SHP77 treated with DMSO at 0.1 percent for 48 hours (cell line): ENCODE measurements around the gene SHC1.

Experiments used
- DNase-seq: peaks from one replicate; lab custom pipeline; 2025; lab: John Stamatoyannopoulos, UW

SHC1 gene

DNA sequence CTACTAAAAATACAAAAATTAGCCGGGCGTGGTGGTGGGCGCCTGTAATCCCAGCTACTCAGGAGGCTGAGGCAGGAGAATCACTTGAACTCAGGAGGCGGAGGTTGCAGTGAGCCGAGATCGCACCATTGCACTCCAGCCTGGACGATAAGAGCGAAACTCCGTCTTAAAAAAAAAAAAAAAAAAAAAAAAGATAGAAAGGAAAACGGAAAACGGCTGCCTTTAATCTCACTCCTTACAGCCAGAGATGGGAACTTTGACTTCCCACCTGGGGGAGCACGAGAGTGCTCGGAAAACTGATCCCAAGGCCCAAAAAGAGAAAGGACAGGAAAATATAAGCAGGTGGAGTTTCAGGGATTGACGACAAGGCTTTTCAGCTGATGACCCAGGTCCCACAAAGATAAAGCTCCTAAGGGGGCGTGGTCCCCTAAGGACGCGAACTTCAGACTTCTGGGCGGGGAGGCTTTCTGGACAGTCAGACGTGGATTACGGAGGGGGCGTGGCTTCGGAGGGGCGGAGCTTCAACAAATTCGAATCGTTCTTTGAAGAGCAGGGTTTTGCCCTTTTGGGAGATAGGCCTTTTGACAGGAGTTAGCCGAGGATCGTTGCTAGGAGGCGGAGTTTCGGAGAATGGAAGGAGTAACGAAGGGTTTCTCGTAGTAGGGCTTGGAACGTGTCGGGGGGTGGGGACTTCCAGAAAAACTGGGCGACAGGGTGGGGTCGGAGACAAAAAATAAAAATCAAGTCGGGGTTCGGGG, 3.0 kb upstream of the SHC1 start:
- peak; percentile 91 for DNase-seq

DNA sequence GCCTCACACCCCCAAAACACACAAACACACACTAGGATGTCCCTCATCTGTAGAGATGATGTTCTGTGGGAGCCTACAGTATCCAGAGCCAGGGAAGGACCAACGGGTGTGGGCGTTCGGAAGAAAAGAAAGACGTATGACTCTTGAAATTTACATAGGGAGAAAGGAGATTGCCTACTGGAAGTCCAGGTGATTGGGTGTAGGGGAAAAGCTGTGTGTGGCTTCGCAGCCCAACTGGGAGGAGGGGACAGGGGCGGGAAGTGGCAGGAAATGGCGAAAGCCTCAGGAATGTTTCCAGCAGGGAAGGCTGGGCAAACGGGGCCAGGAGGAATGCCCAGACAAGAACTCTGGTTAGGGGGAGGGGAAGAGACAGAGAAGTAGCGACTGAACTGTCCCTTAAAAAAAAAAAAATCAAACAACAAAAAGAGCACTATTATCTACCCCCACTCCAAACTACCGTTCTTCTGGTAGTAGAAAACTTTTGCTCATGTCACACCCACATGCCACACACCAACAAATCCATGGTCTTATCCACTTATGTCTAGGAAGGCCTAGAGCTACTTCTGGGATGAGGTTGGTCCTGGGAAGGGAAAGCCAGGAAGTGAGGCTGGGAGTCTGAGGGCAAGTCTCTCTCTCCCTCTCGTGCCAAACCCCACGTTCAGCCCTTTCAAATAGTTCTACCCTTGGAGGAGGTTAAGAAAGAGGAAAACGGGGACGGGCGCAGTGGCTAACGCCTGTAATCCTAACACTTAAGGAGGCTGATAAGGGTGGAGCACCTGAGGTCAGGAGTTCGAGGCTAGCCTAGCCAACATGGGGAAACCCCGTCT, 2.2 kb upstream of the SHC1 start:
- DNase-seq: peak; percentile 36

DNA sequence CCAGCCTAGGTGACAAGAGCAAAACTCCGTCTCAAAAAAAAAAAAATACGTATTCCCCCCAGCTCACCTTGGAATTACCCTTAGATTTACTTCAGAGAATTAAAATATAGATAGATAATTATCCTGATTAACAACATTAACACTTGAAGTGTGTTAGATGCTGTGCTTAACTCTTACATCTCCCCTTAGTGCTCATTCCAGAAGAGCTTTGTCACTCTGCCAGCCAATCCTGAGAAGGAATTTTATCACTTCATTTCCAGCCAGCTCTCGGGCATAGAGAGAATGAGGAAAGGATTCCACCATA, 1.6 kb upstream of the SHC1 start:
- DNase-seq: no peak

DNA sequence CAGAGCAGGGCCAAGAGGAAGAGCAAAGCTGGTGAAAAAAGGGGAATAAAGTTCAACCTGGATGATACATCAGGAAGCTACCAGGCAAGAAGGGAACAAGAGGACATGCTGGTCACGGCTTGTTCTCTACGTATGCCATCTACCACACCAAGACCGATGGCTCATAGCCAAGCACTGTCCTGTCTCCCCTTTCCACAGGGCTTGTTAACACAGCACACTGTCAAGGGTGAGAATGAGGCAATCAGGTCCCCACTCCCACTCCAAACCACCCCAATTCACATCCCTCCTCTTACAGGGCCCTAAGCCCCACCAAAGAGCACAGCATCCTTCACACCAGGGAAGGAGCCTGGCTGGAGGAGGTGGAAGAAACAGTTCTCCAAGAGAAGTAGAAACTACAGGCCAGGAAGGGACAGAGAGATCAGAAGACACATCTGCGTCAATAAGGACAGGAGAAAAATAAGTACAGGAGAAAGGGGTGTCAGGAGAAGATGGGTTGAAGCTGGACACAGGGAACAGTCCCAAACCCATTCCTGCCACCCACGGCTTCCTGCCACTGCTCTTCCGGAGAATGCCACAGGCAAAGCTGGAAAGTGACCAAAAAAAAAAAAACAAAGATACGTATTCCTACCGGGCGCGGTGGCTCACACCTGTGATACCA, 923 bp upstream of the SHC1 start:
- DNase-seq: peak; percentile 65

DNA sequence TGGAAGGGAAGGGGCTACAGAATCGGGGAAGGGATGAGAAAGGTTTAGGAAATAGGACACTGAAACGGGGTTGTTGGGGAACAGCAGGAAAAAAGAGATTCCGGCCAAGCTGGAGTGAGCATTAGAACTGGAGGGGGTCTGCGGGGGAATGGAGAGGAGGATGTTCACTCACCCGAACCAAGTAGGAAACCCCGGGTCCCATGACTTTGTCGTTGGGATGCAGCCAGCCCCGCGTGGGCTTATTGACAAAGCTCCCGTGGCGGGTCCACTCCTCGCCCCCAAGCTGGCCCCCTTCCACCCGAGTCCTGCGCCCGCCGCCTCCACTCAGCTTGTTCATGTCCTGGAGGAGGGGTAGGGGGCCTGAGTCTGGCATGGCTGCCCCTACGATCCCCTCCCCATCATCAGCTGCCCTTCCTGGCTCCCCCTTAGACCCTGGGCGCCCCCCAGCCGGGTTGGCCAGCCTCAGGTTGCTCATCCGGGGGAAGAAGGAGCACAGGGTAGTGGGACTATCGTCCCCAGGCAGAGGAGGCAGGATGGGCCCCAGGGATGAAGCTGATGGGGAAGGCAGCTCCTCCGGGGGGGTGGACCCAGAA, 591 bp downstream of the SHC1 start:
- no peak for DNase-seq

DNA sequence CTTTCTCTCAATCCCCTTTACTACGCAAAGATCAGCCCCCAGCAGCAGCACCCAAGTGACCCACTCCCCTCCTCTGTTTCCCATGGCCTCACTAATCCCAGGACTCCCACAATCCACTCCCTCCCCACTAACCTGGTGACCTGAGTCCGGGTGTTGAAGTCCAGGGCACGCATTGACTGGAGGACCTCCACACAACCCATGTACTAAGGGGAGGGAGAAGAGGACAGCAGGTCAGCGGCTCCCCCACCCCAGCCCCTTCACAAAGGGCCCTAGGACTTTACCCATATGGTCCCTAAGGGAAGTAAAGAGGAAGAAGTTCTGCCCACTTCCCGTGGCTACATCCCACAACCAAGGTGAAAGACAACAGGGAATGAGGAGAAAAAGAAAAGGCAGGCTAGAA, 1.3 kb downstream of the SHC1 start:
- DNase-seq: no peak

DNA sequence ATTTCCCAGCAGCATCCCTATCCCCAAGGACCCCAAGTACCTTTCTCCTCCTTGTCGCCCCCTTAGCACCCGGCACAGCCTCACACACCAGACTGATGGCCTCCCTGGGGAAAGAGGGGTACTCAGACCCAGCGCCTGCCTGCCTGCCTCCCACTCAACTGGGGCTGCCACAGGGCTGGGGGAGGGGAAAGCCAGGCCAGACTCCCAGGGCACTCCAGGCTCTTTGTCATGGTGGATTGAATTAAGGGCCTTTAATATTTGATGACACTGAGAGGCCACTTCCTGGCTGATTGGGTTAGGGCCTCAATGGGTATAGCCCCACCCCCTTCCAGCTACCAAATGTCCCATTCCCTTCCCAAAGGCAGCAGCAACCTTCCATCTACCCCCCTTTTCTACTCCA, 1.8 kb downstream of the SHC1 start:
- no peak for DNase-seq

DNA sequence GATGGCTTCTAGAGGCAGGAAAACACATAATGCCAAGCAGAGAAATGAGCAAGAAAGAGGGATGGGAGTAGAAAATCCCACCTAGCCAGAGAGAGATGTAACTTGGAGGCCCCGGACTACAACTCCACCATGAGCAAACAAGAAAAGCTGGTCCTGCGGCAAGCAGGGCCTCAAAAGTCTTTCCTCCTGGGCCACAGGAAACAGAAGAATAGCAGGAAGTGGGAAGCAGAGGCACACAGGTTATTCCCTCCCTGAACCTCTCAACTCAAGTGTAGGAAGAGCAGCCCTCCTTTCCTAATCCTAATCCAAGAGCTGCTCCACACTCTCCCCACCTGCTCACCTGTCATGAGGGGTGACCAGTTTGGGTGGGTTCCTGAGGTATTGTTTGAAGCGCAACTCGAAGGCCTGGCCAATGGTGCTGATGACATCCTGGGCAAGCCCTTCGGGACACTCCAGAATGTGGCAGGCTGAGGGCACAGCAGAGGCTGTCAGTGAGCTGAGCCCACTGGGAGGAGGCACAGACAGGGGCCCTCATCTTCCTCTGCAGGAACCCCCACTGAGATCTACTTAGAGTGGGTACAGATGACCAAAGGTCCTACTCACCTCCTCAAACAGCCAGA, 3.1 kb downstream of the SHC1 start:
- no peak for DNase-seq

DNA sequence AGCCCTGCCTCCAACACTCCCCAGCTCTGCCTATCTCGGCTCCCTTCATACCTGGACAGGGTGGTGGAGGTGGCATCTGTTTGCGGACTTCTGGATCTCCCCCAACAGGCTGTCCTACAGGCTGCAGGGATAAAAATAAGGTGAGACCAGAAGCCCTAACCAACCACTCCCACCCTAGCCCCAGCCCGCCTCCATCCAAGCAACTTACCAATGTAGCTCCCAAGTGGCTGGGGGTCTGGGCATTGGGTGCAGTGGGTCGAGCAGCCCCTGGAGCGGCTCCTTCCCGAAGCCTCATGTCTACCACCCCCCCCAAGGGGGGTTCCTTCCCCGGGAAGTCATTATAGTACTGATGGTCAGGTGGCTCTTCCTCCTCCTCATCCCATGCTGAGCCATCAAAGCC, 4.4 kb downstream of the SHC1 start:
- DNase-seq: no peak

DNA sequence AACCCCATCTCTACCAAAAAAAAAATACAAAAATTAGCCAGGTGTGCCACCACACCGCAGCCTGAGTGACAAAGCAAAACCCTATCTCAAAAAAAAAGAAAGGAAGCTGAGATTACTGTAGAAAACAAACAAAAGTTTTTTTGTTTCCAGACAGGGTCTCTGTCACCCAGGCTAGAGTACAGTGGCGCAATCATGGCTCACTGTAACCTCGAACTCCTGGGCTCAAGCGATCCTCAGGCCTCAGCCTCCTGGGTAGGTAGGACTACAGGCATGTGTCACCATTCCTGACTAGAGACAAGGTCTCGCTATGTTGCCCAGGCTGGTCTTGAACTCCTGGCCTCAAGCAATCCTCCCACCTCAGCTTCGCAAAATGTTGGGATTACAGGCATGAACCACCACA, 6.2 kb downstream of the SHC1 start:
- DNase-seq: no peak

DNA sequence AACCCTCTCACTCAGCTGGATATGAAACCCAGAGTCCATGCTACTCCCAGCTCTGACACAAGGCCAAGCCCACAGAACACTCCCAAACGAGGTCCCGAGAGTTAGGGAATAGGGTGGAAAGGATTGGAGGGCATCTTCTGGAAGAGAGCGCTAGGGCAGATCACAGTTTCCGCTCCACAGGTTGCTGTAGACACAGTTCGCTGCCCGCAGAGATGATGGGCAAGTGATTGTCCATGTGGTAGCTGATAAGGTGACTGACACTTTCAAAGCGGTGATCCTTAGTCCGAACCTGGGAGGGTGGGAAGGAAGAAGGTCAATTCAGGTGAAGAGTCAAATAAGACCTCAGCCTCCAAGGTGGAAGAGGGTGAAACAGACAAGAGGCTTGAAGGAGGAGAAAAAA, 6.9 kb downstream of the SHC1 start:
- no peak for DNase-seq

DNA sequence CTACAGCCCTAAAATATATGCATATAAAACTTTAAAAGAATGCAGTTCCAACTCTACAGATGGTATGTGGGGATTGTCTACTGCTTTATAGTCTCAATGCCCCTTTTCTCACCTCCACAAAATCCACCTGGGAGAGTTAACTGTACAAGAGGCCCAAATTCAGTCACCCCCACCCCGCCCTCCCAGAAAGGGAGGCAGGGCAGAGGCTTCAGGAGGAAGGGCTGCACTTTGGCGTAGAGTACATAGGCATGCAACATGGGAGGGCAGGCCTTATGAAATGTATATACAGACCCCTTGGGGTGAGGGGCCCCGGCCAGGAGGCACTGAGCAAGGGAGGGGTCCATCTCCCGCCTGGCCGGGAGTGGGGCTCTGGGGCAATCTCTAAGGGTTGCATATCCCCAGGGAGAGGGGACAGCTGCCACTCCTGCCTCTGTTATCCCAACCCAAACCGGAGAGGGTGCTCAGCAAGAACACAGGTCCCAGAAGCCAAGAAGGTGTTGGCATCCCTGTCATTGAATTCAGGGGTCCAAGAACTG, 7.7 kb downstream of the SHC1 start:
- no peak for DNase-seq

DNA sequence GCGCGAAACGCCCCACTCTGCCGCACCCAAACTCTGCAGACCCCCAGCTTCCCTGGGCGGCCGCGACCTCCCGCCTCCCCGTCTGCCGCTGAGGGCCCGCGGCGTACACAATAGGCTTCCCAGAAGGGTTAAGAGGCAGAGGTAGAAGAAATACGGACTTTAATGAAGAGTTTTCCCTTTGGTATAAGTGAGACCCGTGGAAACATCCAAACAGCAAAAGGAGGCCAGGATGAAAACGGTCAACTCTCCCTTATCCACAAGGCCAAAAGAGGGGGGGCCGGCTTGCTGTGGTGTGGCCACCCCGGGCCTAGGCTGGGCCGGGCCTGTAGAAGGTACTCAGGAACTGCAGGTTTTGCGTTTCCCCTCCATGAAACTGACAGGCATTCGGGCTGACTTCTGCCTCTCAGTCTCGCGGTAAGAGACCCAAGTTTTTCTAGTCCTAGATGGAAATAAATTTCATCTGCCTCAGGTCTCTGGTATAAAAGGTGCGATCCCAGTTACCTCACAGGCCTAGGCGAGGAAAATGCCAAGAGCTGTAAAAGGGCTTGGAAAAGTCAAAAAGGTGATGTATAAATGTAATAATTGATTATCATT, 8.3 kb downstream of the SHC1 start:
- peak; percentile 59 for DNase-seq

DNA sequence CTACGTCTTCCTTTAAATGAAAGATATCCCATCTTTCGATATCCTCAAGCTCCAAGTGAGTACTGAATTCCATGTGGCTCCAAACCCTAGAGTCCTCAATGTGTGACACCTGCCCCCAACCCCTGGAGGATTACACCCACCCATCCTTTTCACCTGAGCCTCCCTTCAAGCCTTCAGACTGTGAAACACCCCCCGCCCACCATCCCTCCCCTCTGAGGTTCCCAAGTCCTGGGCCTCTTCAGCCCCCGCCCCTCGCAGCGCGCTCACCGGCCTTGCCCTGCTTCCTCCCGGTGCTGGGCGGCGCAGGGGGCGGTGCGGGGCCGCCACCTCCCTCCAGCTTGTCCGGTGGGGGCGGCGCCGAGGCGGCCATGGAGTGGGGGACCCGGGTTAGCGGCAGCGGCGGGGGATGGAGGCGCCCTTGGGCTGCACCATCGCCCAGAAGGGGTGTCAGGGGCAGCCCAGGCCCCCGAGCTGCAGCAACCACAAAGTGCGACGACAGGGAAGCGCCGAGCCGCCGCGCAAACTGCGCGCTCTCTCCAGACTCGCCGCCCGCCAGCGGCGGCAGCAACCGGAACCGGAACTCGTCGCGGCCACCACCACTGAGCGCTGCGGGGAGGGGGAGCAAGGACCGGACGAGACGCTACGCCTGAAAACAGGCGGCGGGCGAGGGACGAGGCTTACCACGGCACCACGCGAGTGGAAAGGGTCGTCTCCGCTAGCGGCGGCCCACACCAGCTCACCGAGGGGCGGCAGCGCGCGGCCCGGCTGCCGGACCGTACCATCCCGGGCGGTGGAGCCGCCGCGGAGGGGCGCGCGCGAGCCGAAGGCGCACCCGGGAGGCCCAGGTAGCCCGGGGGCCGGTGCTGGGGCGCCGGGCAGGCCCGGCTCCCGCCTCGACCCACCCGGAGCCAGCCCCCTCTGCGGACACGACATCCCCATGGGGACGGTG, 9.1 kb downstream of the SHC1 start, which contains the start of gene PYGO2:
PYGO2 (minus strand) TSS at position 576 of the 949 bp plus-strand sequence; CDS start at position 370, 206 bp downstream.
- peak; percentile 88 for DNase-seq

DNA sequence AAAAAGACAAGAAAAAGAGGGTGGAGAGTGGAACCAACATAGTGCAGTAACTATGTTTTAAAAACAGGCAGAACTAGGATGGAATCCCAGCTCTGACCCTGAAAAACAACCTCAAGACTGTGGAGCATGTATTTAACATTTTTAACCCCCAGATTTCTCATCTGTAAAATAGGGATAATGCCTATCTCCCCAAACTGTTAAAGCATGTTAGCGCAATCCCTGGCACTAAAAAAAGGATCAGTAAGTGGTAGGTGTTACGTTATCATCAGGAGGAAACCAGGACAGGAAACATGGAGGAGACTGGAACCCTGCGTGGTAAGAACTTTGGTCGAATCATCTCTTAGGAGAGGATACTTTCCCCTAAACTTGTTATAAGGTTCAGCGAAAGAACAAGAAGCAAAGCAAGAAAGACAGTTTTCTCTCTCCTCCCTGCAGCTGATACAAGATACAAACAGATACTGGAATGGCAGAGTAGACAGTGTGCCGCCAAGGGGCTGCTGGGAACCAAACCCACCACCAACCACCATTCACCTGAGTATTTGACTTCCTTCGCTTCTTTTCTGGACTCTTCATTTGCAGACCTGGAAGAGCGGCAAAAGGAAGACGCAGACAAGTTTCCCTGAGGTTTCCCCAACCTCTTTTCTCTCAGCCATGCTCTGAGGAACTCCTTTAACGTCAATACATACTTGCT, 10.0 kb downstream of the SHC1 start:
- no peak for DNase-seq

DNA sequence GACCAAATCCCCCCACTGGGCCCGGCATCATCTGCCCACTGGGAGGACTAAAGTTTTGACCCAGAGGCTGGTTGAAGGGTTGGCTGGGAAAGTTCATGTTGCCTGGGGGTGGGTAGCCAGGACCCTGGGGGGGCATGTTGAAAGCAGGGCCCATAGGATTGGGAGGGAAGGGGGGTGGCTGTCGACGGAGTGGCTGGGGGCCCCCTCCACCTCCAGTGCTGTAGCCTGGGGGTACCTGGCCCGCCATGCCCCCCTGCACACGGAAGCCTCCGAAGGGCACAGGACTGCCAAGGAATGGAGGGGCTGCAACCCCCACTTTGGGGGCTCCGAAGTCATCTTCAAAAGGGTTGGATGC, 11.1 kb downstream of the SHC1 start:
- no peak for DNase-seq

DNA sequence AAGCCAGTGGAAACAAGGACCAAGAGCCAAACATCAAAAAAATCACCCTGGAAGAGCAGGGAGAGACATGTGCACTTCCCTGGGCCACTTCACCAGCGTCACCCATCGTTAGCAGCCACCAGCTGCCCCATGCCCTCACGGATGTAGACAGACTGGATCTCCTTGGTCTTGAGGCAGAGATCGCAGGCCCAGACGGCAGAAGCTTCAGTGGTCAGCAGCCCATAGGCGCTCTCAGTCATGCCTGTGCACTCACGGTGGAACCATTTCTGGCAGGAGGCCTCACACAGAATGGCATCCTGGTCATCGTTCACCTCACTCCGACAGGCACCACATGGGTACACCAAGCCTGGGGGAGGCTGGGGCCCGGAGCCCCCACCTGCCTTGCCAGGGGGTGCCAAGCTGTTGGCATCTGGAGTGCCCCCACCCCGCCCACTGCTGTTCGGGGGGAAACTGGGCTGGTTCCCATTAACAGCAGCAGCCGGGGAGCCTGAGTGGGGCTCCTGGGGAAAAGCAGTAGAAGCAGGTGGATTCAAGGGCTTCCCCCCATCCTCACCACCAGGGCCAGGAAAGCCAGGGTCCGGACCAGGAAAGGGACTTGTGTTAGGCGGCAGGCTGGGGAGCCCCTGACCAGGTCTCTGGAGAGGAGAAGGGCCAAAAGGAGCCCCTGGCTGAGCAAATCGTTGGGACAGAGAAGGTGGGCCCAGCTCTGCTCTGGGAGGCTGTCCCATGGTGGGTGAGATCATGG, 11.7 kb downstream of the SHC1 start:
- DNase-seq: no peak

DNA sequence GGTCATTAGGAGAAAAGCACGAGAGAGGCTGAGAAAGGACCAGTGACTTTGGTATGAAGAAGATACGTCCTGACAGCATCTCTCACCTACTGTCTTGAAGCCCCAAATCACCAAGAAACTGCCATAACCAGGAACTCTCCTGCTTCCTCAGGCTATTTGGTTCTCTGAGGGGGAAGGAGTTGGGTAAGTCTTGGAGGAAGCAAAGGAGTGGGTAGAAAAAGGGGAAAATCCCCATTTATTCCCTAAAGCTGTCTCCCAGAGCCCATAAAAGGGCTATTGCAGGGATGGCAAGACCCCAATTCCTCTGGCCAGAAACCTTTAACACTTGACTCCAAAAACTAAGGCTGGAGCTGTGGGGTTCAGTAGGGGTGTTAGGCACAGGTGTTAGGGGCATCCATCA, 12.5 kb downstream of the SHC1 start:
- DNase-seq: no peak

DNA sequence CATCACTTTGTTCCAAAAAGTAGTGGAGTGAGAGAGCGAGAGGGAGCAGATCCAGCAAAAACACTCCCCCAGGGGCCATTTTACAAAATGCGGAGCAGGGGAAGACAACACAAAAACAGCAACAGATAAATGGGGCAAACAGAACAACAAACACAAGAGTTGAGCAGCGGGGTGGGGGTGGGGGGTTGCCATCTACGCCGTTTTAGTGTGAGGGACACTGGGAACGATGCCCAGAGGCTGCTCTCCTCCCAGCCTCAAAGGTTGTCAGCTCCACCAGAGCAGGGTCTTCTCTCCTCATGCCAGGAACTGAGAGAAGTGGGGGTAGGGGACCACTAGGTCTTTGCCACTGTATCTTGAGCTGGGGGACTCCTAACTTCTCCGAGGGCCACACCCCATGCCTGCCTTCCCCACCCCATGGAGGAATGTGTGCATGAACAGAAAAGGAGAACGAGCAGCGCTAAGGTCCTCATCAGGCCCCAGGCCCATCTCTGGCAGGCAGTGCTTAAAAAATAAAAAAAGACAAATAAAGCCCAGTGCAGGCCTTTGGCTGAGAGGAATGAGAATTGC, 13.4 kb downstream of the SHC1 start:
- no peak for DNase-seq
